ENCODE data around the gene CIBAR2.

The CIBAR2 gene

DNA sequence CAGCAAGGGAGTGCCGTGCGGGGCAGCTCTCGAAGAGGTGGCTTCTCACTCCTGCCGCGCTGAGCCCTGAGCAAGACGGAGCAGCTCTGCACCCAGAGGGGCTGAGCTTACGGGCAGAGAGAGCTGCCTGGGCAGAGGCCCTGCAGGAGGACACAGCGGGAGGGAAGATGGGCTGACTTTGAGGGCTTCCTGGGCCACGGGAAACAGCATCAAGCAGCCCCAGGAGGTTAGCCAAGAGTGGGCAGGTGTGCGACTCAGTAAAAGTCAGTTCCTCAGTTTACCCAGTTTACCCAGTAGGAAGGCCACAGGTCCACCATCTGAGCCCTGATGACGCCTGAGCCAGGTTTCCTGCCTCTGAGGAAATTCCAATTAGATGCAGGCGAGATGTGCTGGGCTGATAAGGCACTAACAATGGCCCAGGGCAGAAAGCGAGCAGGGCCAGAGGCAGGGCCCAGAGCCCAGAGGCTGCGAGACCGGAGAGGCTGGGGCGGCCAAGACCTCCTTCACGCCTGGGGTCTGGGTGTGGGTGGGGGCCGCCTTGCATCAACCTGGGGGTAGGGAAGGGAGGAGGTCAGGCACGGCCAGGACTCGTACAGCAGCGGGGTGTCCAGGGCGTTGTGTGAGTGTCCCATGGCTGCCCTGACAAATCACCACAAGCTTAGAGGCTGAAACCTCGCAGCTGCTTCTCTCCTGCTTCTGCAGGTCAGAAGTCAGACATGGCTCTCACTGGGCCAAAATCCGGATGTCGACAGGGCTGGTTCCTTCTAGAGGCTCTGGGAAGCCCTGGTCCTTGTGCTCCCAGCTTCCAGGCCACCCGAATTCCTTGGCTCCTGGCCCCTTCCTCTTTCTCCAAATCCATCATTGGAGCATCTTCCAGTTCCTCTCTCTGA is 32.0 kb upstream of the CIBAR2 start:
- FAIRE-seq, result no peak

- no peak for FAIRE-seq
These were observed 30.5 kb upstream of the CIBAR2 start for GRCh38 chr16:85142771-85143211.

DNA sequence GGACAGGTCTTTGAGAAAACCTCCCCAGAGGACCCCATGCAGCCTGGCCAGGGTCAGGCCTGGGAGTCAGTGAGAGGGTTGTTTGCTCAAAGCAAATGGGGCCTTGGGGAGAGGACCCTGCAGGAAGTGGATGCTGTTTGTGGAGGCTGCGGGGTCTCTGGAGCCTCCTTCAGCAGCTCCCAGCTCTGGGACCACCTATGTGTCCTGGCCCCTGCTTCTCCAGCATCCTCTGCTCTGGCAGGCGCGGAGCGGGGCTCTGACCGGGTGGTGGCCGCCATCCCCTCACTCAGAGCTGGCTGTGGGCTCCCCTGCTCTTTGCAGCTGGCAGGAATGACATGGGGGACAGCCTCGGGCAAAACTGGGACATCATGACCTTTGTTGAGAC is 29.8 kb upstream of the CIBAR2 start:
- no peak for FAIRE-seq

GRCh38 chr16:85141491-85142128 is 29.3 kb upstream of the CIBAR2 start:
- FAIRE-seq, result no peak

- no peak for FAIRE-seq
These were observed 28.3 kb upstream of the CIBAR2 start for GRCh38 chr16:85140455-85141012.

DNA sequence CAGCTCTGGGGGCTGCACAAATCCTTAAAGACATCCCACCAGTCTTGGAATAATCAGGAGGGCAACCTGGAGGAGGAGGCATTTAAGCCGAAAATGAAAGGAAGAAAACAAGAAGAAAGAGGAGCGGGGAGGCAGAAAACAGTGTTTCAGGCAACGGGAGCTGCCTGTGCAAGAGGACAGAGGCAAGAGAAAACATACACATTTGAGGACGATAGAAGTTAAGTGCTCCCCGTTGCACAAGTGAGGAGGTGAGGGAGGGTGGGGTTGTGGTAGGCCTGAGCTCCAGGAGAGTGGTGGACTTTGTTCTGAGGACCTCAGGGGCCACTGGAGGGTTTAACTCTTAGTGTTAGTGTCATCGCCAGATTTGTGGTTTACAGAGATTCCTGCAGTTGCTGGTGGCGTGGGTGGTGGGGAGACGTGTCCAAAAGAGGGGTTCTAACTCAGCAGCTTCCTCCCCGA is 27.6 kb upstream of the CIBAR2 start:
- no peak for FAIRE-seq

- no peak for FAIRE-seq
These were observed 26.8 kb upstream of the CIBAR2 start for GRCh38 chr16:85138825-85139627.

GRCh38 chr16:85138073-85138824 is 26.0 kb upstream of the CIBAR2 start:
- no peak for FAIRE-seq

- no peak for FAIRE-seq
These were observed 25.2 kb upstream of the CIBAR2 start for GRCh38 chr16:85137323-85138072.

DNA sequence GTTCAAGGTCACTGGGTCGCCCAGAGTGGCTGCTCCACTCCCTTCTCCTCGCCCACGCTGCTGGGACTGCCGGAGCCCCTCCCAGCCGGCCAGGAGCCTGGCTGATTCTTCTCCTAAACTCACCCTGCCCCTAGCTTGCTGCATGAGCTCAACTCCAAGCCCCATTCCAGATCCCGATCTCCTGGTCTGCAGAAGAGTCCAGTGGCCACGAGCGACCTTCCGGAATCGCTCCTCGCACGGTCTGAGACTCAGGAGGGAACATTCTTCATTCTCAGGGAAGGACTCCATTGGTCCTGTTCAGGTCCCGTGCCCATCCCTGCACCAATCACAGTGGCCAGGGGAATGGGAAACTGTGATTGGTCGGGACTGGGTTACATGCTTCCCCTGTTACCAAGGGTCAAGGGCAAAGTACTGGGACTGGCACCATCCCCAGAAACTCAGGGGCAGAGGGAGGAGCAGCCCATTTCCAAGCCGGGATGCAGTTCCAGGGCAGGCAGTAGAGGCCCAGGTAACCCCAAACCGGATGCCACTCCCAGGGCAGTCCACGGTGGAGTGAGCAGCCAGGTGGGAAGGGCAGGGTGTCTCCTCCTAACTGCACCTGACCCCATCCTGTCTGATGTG is 24.5 kb upstream of the CIBAR2 start:
- FAIRE-seq, result no peak

DNA sequence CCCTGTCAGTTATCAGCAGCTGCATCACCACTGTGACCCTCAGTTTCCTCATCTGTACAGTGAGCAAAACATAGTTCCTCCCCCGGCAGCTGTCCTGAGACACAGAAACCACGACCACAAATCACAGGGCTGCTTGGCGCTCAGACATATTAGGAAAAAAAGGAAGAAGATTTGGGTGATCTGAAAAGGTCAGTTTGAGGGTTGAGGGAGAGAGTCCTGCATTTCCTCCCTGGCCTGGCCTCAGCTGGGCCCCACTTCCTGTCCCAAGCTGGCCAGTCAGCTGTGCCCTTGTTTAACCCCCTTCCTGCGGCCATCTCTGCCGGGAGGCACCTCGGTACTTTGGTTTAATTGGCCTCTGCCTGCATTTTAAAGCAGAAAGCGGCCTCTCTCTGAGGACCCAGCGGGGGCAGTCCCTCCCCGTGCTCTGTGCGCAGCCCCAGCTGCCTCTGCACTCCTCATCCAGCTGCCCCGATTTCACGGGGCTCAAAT is 24.0 kb upstream of the CIBAR2 start:
- no peak for FAIRE-seq

- FAIRE-seq, result no peak
These were observed 22.5 kb upstream of the CIBAR2 start for GRCh38 chr16:85134789-85135142.

DNA sequence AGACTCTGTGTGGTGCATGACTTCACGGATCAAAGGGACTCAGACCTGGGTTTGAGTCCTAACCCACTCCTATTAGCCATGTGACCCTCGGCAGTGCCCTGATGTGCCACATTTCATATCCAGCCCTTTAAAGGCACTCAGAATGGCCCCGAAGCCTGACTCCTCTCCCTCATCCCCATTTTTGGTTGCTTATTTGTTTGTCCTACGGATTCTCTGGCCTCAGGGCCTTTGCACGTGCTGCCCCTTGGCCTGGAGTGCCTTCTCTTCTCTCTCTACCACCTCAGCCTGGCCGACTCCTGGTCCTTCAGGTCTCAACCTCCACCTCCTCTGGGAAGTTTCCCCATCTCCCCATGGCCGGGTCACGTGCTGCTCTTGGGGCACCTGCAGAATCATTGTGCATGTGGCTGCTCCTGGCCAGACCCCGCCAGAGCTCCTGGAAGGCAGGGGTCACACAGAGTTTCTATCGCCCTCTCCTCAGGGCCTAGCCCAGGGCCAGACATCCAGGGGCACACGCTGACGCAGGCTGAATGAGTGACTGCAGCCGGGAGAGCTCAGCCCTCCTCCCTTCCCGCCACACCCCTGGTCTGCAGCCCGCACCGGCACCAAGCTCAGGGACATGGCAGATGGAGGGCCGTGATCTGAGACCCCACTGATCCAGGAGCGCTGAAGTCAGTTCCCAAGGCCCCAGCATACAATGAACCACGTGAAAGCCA is 22.0 kb upstream of the CIBAR2 start:
- FAIRE-seq, result no peak

GRCh38 chr16:85133290-85133599 is 21.0 kb upstream of the CIBAR2 start:
- FAIRE-seq, result no peak

DNA sequence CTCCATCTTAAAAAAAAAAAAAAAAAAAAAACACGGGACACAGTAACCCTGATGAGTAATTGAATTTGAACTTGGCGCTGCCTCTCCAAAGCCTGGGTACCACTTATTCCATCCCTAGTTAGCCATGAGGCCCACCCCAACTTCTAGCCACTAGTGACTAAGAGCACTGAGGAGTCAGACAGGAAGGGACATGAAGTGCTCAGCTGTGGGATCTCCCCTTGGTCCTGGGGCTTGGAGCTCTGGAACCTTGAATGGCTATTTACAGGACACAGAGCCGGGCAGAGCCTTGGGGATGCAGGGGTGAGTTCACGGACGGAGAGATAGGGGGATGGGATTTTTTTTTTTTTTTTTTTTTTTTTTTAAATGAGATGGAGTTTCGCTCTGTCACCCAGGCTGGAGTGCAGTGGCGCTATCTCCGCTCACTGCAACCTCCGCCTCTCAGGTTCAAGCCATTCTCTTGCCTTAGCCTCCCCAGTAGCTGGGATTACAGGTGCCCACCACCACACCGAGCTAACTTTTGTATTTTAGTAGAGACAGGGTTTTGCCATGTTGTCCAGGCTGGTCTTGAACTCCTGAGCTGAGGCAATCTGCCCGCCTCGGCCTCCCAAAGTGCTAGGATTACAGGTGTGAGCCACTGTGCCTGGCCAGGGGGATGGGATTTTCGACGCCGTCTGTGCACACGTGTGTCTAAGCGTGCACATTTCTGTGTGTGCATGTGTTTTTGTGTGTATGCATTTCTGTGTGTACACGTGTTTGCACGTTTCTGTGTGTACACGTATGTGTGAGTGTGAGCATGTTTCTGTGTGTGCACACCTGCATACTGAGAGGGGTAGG is 20.4 kb upstream of the CIBAR2 start:
- FAIRE-seq, result no peak

- FAIRE-seq, result no peak
These were observed 18.4 kb upstream of the CIBAR2 start for GRCh38 chr16:85130705-85131028.

DNA sequence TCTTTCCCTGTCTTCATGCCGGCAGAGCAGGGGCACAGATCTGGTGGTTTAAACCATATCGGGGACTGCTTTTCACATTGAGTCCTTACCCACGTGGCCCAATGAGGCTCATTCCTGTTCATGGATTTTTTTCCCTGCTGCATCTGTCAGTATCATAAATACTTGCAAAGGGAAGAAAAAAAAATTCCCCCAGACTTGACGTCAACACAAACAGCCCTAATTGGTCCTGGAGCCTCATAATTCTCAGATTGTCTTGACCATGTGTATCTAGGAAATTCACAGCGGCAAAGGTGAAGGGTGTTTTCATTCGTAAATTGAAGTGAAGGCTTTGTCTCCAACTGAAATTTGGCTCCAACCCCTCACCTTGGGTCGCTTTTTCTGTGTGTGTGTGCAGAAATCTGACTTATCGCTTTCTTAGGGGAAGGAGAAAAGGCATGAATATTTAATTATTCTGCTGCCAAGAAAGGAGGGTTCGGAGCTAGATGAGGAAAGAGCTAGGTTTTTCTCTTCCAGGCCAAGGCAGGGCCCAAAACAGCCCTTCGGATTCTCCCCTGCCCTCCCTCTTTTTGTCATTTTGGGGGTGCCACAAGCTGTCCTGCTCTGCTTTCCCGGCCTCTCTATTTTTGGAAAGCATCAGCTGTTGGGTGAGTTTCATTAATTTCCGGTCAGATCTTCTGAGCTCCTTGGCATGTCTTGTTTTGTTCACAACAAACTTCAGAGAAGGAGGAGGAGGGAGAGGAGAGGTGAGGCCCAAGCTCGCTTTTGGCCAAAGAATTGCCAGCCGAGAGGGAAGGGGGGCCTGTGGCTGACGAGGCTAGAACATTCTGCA is 17.8 kb upstream of the CIBAR2 start:
- no peak for FAIRE-seq

GRCh38 chr16:85128079-85128837 is 16.0 kb upstream of the CIBAR2 start:
- FAIRE-seq, result no peak
